WTC11 (cell line): ENCODE results near the gene TTC39B. TPM values are rescaled to one million over a fixed set of nuclear protein-coding genes. Genes with fewer than 3 reads are reported as not detected.

Source experiments
- PRDM15 ChIP-seq: sonication (generic); formaldehyde crosslinking; IDR thresholded peaks from 2 replicates; pipeline ENCODE4 v1.8.0; 2022; ENCODE audit warnings: missing genetic modification reagents
- ZNF281 ChIP-seq: sonication (generic); formaldehyde crosslinking; IDR thresholded peaks from 2 replicates; pipeline ENCODE4 v1.8.0; 2023; ENCODE audit warnings: mild to moderate bottlenecking, missing genetic modification reagents
- total RNA-seq: library from RNA; stranded (reverse); gene quantifications from 3 replicates; pipeline ENCODE4 v1.2.3, GENCODE V29; 2021

Gene TTC39B
- total RNA-seq, 1 experiment from 2014 or later, result 12.5 TPM

- no peak for TF ChIP-seq ZNF281 (CRISPR knock-in tag)
- TF ChIP-seq PRDM15 (CRISPR knock-in tag), result no peak
These were observed 192.0 kb downstream of the TTC39B start (continued) for GRCh38 chr9:15115041-15115440.

Other genes with a start within 250 kb of the TTC39B start
- 33.5 to 37.7 TPM (median 33.6 TPM) in 3 replicates for gene SNAPC3, start 115.7 kb upstream of the TTC39B start, total RNA-seq
- gene PSIP1, start 203.8 kb upstream of the TTC39B start, total RNA-seq, result 302 to 321 TPM (median 311 TPM) in 3 replicates
- 2.8 to 4.1 TPM (median 2.9 TPM) in 3 replicates for gene CCDC171, start 245.8 kb upstream of the TTC39B start, total RNA-seq